ENCODE data around the gene TMTC2. TPM values are rescaled to one million over a fixed set of nuclear protein-coding genes. Genes with fewer than 3 reads are reported as not detected.

TMTC2 gene
- total RNA-seq, 6 experiments from 2014 or later, result 0.74 to 1.9 (median 0.96) TPM

GRCh38 chr12:83015390-83016217 is 328.9 kb downstream of the TMTC2 start:
- WGBS (ENCODE audit: insufficient coverage, low coverage, low lambda C conversion rate, missing lambda C conversion rate), result 53% methylated on average over 8 of the region's 8 CpGs
- no peak overlapping the region for H3K27ac ChIP-seq
- TF ChIP-seq POLR2A (IDR thresholded peaks at IDR 0.05), result no peak
- TF ChIP-seq, protein P1, sequence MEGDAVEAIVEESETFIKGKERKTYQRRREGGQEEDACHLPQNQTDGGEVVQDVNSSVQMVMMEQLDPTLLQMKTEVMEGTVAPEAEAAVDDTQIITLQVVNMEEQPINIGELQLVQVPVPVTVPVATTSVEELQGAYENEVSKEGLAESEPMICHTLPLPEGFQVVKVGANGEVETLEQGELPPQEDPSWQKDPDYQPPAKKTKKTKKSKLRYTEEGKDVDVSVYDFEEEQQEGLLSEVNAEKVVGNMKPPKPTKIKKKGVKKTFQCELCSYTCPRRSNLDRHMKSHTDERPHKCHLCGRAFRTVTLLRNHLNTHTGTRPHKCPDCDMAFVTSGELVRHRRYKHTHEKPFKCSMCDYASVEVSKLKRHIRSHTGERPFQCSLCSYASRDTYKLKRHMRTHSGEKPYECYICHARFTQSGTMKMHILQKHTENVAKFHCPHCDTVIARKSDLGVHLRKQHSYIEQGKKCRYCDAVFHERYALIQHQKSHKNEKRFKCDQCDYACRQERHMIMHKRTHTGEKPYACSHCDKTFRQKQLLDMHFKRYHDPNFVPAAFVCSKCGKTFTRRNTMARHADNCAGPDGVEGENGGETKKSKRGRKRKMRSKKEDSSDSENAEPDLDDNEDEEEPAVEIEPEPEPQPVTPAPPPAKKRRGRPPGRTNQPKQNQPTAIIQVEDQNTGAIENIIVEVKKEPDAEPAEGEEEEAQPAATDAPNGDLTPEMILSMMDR (IDR thresholded peaks at IDR 0.05), result no peak
- no peak for DNase-seq
- ATAC-seq, result no peak
- no peaks in the 10 kb centered on the region for H3K9me3 ChIP-seq
- intact Hi-C loops (cut with DNase I), result no loop called here
- no peaks in the 10 kb centered on the region for H3K36me3 ChIP-seq
- no peaks in the 10 kb centered on the region for H3K4me1 ChIP-seq
- H3K4me3 ChIP-seq, result no peak overlapping the region
- no peaks in the 10 kb centered on the region for H3K27me3 ChIP-seq

DNA sequence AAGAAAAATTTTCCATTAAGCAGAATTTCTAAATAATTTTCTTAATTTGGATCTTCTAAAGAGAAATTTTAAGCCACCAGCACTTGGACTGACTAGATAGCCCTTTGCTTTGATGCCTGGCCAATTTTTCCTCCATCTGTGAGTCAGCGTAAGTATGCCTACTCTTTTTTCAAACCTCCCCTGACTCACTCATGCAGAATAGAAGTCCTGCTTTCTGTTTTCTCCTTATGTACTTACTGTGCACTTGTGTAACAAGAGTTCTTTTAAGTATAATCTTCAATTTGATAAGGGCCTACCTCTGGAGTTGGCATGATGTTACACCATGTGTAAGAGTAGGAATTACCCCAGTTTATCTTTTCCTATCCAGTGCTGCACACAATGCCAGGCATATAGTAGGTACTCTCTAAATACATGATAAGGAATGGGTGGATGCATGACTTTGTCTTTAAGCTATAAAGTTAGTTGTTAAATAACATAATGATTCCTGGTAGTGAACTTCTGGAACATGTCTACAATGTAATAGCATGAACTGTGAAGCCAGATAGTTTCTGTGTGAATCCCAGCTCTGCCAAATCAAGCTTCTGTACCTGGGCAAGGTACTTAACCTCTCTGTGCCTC is 329.6 kb downstream of the TMTC2 start:
- Histone ChIP-seq H3K4me1 (no peaks in the 10 kb centered on the region), H3K9me3 (no peaks in the 10 kb centered on the region), H3K4me3 (no peak overlapping the region), H3K27me3 (no peaks in the 10 kb centered on the region), H3K36me3 (no peaks in the 10 kb centered on the region), H3K27ac (no peak overlapping the region)
- intact Hi-C loops (cut with DNase I), result no loop called here
- ATAC-seq (no peak), DNase-seq (no peak)
- WGBS (ENCODE audit: insufficient coverage, low coverage, low lambda C conversion rate, missing lambda C conversion rate), result 82% methylated on average over 1 of the region's 1 CpG
- no peak for TF ChIP-seq POLR2A (IDR thresholded peaks at IDR 0.05)
- TF ChIP-seq, protein P1 (IDR thresholded peaks at IDR 0.05), result no peak

DNA sequence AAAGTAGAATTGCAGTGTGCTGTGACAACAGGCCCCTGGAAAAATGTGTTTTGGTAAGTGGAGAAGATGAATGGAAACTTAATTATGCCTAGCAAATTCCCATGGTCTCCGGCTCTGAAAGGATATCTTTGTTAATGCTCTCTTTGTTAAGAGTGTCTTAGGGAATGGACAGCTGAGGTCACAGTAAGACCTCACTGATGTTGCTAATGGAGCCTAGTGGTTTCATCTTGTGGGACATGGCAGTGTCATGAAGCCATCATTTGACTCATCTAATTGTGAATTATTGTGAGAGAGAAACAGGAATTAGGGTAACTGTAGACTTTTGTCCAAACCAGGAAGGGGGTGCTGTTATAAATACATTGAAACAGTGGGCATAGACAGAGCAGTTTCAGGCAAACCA is 330.3 kb downstream of the TMTC2 start:
- H3K4me3 ChIP-seq, result no peak overlapping the region
- ATAC-seq (no peak), DNase-seq (no peak)
- intact Hi-C loops (cut with DNase I), result no loop called here
- H3K27ac ChIP-seq, result no peak overlapping the region
- WGBS (ENCODE audit: insufficient coverage, low coverage, low lambda C conversion rate, missing lambda C conversion rate), result 0% methylated on average over 1 of the region's 1 CpG
- no peaks in the 10 kb centered on the region for H3K36me3 ChIP-seq
- H3K27me3 ChIP-seq, result no peaks in the 10 kb centered on the region
- H3K4me1 ChIP-seq, result no peaks in the 10 kb centered on the region
- no peaks in the 10 kb centered on the region for H3K9me3 ChIP-seq
- TF ChIP-seq POLR2A (IDR thresholded peaks at IDR 0.05), result no peak
- TF ChIP-seq, protein P1 (IDR thresholded peaks at IDR 0.05), result no peak

DNA sequence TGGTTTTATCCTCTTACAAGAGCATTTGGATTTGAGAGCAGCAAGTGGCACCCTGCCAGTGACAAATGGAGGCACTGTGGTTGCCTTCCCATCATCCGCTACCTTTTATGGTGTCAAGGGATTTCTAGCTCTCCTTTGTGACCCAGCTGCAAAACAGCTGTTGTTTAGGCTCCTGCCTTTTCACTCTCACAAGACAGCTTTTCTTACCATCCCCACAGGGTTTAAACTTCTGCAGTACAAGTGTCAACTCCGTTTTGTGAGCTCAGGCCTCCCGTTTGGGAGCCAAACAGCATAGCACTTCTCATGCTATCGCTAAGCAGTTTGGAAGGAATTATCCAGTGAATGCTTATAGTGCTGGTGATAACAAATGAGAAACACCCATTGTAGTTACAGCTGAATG is 331.4 kb downstream of the TMTC2 start:
- no peak overlapping the region for H3K27ac ChIP-seq
- no peaks in the 10 kb centered on the region for H3K9me3 ChIP-seq
- intact Hi-C loops (cut with DNase I), result no loop called here
- TF ChIP-seq POLR2A (IDR thresholded peaks at IDR 0.05), result no peak
- TF ChIP-seq, protein P1 (IDR thresholded peaks at IDR 0.05), result no peak
- no peaks in the 10 kb centered on the region for H3K36me3 ChIP-seq
- no peak overlapping the region for H3K4me3 ChIP-seq
- WGBS (ENCODE audit: insufficient coverage, low coverage, low lambda C conversion rate, missing lambda C conversion rate), result 87% methylated on average over 3 of the region's 4 CpGs
- no peaks in the 10 kb centered on the region for H3K4me1 ChIP-seq
- DNase-seq, result no peak
- H3K27me3 ChIP-seq, result no peaks in the 10 kb centered on the region
- no peak for ATAC-seq
